ENCODE results near the gene TBC1D2B.

Gene TBC1D2B

DNA sequence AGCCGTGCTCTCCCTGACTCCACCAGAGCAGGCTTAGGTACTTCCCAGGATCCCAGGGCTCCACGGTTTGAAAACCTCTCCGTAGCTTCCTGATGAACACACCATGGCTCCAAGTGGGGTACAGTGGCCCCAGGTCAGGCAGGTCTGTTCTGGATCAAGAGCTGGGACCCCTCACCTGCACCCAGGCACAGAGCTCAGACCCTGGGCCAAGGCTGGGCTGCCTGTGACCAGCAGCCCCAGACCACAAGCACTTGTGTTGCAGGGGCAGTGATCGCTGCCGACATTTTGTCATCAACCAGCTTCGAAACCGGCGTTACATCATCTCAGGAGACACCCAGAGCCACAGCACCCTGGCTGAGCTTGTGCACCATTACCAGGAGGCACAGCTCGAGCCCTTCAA is 20.2 kb upstream of the TBC1D2B start:
- DNase-seq (ENCODE audit: low read depth) = no peak

DNA sequence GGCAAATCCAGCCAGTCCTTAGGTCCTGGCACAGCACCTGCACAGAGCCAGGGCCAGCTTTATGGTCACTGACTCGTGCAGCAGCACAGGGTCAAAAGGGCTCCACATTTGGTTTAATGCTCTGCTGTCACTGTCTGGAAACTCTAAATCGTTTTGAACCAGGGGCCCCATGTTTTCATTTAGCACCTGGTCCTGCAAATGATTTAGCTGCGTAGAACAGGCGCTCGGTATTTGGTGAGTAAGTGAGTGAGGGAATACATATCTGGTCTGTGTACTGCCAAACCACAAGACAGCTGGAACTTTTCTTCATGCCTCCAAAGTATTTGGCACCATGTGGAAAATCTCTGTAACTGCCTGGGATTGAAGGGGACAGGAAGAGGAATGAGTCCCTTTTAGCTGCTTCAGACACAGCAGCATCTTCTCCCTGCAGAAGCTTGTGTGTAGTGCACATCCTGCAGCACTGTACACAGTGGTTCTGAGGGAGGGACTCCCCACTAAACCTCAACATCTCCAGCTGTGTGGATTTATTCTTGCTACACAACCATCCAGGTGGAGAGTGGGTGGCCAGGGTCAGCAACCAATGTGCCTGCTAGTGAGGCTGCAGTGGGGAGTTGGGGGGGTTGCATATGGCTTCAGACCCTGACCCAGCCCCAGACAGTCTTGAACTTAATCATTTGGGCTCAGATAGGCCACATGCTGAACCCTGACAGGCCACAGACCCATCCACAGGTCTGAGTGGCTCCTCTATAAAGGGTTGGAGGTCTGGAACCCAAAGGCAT is 15.9 kb upstream of the TBC1D2B start:
- DNase-seq (ENCODE audit: low read depth) = peak; percentile 32

DNA sequence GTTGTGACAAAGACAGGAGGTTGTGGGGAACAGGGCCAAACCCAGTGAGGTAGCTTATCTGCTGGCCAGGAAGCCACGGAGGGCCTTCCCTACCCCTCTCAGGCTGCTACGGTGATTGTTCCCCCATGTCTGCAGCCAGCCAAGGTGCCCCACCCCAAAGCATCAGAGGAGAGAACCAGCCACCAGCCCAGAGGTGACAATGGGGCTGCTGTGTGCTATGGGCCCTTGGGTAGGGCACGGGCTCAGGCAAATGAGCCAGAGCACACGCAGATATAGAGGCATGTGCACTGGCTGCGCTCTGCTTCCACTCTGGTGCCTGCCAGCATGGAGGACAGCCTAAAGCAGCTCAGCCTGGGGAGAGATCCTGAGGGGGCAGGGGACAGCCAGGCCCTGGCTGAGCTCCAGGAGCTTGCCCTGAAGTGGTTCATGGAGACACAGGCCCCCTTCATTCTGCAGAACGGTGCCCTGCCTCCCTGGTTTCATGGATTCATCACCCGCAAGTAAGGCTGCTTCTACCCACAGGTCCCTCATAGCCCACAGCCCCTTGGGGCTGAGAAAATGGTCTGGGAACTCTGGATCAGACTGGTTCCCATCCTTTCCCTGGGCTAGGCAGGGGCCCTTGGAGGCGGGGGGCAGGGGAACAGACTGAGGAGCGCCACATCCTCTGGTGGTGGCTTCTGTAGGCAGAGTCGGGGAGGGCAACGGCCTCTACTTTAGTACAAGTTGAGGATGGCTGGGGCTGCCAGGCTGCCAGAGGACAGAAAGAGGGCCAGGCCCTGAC is 14.9 kb upstream of the TBC1D2B start, which contains the start of gene SH2D7:
Gene SH2D7, plus strand, starts transcription at position 301 of the 781 bp plus-strand sequence. Its CDS starts 24 bp downstream, at position 325.
- no peak for DNase-seq (ENCODE audit: low read depth)

DNA sequence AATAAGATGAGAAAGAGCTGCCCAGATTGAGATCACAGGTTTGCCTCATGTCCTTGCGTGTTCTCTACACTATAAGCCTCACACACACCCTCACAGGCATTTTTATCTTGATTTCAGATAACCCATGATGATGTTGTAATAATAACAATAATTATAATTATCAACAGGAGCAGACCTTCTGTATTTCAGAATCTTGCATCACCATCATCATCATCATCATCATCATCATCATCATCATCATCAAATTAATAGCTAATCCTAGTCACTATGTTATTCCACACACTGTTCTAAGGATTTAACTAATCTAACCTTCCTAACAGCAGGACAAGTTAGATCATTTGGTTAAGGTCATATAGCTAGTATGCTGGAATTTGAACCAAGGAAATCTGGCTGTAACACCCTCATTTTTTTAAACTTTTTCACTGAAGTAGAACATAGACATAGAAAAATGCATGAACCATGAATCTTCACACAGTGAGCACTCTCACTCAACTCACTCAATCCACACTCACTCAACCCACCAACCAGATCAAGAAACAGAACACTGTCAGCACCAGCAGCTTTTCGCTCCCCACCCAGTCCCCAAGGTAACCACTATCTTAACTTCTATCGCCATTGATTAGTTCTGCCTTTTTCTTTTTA is 13.0 kb upstream of the TBC1D2B start:
- no peak for DNase-seq (ENCODE audit: low read depth)

DNA sequence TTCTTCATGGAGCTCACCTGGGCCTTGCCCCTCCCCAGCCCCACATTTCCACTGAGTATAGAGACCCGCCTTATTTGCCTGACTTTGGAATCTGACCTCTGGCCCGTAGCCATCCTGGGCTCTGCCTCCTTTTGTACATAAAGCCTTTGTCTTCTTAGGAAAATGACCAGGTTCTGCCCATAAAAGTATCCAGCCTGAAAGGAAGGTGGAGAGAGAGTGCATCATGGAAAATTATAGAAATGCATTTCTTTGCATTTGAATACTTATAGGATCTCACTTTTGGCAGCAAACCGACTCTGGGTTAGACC is 11.2 kb upstream of the TBC1D2B start:
- no peak for DNase-seq (ENCODE audit: low read depth)

DNA sequence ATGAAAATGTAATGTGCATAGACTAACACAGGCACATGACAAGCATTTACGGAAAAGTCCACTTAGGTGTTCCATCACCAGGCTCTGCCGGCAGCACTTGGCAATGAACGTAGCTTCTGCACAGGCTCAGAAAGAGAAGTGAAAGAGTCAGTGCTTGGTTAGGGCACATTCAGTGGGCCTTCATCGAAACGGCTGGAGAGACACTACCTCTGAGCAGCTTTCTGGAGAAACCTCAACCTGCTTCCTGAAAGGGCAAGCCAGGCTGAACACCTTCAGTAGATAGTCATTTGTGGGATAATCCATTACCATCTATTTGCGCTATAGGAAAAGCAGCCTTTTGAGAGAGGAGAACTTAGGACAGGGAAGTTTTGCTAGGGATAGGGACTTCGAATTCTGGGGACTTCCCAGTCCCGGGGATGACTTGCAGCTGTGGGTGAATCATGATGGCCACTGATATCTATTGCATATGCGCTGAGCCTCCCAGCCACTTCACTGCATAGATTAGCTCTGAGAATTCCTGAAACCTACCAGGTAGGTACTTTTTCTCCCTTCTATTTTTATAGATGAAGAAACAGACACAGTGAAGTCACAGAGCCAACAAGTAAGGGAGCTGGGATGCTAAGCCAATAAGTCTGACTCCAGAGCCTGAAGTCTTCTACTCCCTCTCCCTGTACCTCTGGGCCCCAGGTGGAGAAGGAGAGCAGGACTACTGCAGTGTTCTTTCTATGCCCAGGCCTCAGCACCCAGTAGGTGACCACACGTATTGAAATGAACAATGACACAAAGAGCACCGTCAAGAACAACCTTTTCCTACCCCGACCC is 10.7 kb upstream of the TBC1D2B start:
- DNase-seq (ENCODE audit: low read depth) = no peak

DNA sequence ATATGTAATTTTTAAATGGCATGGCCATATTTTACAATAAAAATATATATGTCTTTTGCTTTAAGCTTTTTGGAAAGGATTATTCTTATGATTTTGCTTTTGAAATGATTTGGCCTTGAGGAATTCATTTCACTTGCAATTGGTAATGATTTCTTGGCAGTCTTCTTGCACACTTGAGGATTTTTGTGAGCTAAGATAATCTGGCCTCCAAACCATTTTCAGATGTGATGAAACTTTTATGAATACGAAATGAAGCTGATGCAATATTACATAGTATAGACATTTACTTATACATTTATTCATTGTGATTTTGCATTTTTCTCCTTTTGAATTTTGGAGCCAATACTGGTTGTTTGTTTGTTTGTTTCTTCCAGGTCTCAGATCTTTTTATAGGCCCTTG is 8.4 kb upstream of the TBC1D2B start:
- no peak for DNase-seq (ENCODE audit: low read depth)

DNA sequence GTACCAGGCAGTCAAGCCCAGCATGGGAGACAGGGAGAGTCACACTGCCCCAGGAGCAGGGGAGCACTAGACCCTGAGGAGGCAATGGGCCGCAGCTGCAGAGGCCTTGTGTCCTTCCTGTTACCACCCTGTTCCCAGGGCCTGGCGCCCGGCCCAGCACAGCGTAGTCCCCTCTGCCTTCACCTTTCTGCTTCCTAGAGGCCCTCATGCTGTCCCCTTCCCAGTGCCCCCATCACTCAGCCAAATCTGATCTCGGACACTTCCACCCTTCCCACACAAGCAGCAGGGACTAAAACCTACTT is 6.9 kb upstream of the TBC1D2B start:
- DNase-seq (ENCODE audit: low read depth) = no peak

DNA sequence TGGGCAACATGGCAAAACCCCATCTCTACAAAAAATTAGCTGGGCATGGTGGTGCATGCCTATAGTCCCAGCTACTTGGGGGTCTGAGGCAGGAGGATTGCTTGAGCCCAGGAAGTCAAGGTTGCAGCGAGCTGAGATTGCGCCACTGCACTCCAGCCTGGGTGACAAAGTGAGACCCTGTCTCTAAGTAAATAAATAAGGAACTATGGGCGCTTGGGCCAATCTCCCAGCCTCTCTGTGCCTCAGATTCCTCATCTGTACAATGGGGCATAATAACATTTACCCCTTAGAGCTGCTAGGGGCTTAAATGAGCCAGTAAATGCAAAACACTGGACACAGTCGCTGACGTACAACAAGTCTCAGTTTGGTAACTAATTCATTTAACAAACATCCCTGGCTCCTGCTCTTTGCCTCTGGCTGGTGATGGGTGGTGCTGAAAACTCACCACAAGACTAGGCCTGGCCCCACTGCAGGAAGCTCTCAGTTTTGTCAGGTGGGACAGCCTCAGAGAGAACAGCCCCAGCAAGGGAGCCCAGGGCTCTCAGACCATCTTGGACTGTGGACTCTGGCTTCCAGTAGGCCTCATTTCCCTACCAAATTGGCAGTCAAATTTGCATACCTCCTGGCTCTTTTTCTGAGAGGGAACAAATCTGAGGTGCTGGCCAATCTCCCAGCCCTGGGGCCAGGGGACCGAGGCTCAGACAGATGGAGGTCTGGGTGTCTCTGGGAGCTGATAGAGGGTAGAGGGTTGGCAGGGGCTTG is 6.4 kb upstream of the TBC1D2B start:
- DNase-seq (ENCODE audit: low read depth) = no peak

DNA sequence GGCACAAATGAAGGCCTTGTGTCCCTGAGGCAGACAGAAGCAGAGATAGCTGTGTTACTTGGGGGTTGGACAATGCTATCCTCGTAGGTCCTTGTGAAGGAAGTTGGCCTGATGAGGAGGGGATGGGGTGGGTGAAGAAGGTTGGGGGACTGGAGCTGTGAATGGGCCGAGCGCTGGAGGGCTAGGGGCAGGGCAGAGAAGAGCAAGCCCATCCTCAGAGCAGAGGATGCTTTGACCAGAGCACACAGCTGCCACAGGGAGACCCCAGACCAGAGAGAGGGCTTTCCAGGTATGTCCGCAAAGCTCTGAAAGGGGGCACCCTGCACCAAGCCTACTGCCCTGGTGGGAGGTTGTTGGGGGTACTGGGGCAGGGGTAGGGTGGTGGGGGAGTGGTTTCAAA is 5.7 kb upstream of the TBC1D2B start:
- DNase-seq (ENCODE audit: low read depth) = no peak

DNA sequence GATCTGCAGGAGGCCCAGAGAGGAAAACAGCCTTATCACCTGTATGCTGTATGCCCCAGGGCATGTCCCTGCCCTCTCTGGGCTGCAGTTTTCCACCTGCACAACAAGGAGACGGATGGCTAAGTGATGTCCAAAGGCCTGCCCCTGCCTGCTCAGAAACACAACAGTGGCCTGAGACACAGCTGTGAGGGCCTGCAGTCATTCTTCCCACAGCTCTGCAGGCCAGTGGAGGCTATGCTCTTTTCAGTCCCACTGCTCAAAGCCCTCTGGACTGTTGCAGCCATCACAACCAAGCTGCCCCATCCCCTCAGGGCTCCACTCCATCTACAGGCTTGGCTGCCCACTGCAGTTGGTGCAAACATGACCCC is 5.2 kb upstream of the TBC1D2B start:
- no peak for DNase-seq (ENCODE audit: low read depth)

DNA sequence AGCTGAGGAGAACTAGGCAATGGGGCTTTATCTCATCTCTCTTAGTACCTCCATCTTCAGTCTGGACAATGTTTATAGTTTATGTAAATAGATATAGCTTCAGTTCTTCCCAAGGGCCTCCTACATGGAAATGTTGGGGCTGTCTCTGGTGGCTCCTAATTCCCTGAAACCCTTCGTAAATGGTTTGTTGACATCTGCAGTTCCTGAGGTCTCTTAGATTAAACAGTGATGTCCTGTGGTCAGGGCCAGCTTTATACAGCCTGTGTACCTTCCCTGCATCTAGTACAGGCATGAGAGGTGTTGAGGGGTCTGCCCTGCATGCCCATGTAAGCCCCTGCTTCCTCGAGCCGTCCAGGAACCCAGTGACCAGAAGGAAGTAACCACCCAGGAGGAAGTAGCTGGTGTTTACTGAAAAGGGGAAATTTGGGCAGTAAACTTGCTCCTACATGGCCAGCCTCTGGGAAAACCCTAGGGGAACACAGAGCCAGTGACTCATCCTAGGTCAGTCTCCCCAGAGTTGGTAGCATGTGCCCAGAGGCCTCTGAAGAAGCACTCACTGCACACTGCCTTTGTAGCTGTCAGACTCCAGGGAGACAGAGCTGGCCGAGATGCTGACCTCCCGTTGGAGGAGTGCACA is 4.7 kb upstream of the TBC1D2B start:
- peak; percentile 30 for DNase-seq (ENCODE audit: low read depth)

DNA sequence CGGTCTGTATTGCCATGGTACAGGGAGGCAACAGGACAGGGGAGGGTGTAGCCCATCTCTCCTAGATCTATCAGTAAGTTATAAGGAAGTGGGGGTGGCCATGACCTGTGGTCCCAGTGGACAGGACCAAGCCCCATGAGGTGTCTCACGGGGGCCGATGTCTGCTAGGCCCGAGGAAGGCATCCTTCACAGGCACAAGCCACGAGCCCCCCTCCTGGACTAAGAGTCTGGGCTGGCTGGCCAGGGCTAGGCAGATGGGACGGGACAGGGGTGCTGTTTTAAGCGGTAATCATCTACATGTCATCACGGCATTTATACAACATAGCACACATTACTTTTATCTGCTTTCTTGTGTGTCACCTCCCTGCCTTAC is 2.6 kb upstream of the TBC1D2B start:
- no peak for DNase-seq (ENCODE audit: low read depth)

DNA sequence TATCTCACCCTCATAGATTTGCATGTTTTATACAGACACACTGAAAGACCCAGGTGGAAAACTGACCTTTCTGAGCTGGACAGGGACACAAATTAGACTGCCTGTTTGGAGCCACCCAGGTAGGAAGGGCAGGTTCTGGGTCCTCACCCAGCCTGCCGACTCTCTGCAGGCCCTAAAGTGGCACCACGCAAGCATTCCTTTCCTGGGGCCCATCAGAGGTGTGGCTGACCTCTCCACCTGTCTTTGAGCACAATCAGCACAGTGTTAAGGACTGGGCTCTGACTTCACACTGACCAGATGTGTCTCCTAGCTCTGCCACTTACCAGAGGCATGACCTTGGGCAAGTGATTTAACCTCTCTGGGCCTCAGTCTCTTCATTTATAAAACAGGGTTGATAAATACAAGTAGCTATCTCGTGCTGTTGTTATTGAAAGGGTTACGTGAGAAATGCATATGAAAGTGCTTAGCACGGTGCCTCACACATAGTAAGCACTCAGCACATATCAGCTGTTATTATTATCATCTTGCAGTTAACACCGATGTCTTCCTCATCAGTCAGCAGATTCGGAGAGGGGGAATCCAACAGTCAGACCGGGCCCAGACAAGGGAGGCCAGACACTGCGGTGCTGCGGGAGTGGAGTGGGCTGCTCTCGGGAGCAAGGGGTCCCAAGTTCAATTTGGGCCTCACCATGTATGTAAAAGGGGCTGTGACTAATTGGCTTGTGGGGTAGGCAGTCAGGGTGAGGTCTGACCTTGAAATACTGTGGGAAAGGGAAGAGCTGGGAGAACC is 2.0 kb upstream of the TBC1D2B start:
- DNase-seq (ENCODE audit: low read depth) = no peak

DNA sequence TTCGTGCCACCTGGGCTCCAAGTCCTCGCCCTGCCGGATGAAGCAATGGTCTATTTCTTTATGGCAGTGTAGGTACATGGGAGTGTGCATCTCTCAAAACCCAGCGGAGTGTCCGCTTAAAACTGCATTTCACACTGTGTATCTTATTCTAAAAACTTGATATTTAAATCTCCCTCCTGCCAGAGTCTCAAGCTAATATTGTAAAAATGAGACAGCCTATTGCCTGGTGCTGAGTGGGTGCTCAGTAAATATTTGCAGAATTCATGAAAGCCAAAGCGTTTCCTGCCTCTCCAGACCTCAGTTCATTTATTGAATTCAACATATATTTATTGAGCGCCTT is 330 bp upstream of the TBC1D2B start:
- no peak for DNase-seq (ENCODE audit: low read depth)

DNA sequence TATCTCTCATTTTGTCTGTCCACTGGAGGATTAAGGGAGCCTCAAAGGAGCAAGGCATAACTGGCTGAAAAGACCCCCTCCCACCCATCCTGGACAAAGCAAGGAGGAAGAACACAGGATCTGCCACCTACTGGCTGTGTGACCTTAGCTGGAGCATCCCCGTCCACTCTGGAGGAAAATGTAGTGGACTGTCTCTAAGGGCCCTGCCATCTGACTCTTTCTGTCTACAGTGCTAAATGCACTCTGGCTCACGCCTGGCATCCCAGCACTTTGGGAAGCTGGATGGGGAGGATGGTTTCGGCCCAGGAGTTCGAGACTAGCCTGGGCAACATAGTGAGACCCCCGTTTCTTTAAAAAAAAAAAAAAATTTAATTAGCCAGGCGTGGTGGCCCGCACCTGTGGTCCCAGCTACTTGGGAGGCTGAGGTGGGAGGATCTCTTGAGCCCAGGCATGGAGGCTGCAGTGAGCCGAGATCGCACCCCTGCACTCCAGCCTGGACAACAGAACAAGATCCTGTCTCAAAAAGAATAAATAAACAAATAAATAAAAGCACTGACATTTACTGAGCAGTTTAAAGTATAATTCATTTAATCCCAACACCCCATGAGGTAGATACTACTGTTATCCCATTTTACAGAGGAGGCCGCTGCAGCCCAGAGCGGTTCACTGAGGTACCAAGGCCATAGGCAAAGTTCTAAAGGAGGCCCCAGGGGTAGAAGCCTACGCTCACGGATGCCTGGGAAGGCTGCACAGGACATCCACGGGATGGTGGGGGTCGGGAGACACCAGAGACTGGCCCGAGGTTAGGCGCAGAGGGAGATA is 1.1 kb downstream of the TBC1D2B start:
- DNase-seq (ENCODE audit: low read depth) = peak; percentile 36

DNA sequence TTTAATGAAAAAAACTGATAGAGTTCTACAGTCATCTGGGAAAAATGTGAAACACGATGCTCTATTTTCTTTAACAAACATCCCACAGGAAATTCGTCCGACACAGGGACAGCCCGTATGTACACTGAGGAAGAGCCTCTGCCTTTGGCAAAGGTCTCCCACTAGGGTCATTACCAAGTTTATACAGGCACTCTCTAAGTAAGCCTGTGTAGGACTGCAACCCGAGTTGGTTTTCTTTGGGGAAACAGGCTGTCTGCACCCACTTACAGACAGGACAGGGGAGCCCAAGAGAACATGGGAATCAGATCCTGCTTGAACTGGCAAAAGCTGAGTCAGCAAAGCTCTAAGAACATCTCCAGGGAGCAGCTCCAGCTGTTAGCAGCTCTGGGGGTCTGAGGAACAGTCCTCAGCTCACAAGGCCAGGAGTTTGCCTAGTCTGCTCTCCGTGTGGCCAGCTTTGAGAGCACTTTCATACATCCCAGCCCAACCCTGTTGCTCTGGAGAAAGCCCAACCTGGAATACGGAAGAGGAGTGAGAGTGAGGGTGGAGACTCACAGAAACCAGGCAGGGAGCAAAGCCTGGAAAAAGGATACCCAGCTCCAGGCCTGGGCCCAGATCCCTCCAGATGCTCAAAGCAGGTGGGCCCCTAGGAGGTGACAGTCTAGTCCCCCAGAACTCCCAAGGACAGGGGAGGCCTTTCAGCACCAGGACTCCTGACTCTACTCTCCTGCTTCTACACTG is 1.9 kb downstream of the TBC1D2B start:
- peak; percentile 91 for DNase-seq (ENCODE audit: low read depth)

DNA sequence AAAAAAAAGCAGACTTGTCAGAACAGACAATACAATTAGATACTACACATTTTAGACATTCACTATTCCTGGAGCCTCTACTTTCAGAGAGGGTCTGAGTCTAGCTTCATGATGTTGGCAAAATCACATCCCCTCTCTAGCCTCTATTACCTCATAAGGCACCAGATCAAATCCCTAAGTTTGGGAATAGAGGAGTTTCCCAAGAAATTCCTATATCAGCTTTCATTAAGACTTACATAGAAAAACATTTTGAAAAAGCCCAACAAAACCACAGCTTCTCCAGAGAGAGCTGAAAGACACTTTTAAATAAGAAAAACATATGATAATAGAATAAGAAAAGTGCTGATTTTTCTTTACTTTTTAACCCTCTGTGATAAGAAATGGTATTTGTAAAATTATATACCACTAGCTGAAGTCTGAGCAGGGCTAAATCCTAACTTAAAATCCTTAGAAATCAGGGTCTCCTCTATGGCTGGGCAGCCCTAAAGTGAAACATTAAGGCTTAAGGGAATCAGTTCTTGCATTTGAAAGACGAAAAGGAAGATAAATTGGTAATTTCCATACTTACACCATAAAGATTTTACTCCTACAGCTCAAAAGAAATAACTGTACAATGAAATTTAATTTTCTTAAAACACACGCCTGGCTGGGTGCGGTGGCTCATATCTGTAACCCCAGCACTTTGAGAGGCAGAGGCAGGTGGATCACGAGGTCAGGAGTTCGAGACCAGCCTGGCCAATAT is 4.3 kb downstream of the TBC1D2B start:
- no peak for DNase-seq (ENCODE audit: low read depth)

Data from ELR (cell line).